ENCODE measurements around the gene BMP10.

Gene BMP10

DNA sequence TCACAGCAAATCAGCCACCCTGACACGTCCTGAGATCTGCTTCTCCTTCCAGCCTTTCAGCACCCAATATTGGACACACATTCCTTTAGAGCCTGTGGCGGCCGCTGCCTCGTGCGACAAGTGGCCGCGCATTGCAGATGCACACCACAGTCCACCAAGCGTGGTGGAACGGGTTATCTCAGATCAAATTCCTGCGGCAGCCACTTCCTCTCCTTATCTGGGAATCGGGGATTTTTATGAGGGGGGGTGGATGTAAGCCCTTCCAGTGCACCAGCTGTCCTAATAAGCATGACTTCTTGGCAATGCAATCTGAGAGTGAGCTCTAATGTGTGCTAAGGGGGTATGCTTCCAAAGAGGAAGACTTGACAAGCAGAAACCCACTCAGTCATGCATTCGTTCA, 18.3 kb upstream of the BMP10 start:
- DNase-seq = no peak

DNA sequence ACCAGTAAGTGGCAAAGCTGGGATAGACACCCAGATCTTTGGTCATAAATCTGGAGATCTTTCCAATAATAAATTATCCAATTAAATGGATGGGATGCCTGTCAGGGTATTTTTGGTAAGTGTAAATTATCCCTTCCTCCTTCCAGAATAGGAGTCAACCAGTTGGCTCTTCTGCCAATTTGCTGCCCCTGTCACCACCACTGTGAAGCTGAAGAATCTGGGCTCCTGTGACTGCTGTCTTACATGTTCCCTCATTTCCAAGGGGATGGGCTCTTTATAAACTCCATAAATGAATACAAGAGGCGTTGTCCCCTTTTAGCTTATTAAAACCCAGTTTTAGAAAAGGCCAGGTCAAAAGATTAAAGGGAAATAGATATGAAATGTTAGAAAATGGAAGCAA, 17.8 kb upstream of the BMP10 start:
- DNase-seq = no peak

DNA sequence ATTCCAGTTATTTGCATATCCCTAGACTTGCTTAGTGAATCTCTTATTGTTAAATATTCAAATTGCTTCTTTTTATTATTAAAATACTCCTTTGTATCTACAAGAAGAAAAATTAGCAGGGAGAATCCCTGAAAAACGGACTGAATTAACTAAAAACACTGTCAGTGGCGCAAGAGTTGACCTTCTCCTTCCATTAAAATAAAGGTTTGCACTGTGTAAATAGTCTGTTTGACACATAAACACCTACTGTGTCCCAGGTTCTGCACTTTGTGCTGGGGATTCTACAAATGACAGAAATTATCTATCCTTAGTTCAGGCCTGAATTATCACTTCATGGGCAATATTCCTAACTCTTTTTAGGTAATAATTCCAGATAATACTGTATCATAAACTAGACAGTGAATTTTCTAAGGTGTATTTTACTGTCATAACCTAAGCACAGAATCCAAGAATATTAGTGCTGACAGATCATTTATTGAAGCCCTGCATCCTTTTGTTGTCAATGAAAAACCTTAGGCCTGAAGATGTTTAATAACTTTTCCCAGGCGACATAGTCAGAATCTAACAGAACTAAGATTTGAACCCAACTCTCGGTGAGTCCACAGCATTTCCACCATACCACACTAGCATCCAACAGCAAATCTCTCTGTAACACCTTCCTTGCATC, 17.0 kb upstream of the BMP10 start:
- no peak for DNase-seq

DNA sequence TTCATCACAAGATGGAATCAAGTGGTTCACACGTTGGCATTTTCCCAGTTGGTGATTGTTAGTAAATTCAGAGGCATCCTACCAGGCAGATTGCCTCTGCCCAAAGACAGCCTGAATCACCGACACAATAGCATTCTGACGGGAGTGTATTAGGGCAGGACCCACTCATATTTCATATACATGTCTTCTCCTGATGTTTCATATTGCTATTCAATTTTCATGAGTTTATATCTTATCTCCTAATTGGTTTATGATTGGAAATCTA, 14.5 kb upstream of the BMP10 start:
- DNase-seq = no peak

DNA sequence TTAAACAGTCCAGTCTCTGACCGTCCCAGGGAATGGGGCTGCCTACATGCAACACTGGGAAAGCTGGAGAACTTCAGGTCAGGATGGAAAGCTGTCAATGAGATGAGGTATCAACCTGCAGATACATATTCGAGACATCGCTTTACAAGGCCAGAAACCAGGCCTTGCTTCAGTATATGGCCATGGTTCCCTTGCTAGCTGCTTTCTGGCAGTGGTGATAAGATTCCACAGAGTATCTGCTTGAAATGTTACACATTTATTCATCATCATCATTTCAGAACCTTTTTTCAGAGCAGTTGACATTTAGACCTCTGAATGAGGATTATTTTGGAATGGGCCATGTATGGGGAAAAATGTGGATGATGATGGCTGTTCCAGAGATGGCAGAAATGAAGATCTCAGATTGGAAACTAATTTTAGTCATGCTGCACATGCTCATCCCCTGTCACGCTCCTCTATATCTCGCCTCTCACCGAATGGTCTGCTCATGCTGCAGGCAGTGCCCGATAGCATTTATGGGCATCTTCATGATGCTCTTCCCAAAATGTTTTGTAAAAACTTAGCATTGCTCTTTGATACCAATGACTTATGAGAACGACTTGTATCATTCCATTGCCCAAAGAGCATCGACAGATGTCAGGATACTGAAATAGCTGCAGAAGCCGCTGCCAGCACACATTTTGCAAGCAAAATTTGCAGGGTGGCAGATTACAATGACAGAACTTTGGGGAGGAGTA, 14.0 kb upstream of the BMP10 start:
- no peak for DNase-seq

DNA sequence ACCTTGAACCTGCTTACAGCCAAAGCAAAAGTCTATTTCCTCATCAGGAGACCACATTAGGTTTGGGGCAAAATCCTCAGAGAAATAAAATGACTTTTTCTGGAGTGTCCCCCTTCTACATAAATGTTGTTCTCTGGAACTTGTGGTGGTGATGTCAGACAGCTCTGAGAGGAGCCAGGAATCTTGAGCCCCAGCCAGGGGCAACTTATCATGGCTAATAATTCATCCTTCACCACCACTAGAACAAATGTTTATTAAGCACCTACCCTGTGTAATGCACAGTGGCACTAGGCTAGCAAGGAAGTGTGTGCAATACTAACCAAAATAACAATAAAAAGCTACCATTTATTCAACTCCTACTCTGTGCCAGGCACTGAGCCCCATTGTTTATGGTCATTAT, 9.0 kb upstream of the BMP10 start:
- DNase-seq = no peak

DNA sequence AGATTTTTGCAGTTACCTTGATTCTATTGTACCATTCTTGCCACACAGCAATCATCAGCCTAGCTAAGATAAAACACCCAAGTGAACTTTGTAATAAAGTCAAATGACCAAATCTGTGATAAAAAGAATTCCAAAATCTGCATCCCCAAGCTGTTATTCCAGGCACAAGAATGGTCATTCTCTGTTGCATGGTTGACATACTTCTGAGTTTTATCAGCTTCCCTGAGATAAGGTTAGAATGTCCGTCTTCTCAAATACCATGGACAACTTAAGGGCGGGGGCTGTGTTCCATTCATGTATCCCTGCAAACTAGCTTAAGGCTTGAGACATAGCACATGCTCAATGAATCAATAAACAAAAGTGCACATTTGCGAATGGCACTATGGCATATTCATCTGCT, 8.1 kb upstream of the BMP10 start:
- DNase-seq = no peak

DNA sequence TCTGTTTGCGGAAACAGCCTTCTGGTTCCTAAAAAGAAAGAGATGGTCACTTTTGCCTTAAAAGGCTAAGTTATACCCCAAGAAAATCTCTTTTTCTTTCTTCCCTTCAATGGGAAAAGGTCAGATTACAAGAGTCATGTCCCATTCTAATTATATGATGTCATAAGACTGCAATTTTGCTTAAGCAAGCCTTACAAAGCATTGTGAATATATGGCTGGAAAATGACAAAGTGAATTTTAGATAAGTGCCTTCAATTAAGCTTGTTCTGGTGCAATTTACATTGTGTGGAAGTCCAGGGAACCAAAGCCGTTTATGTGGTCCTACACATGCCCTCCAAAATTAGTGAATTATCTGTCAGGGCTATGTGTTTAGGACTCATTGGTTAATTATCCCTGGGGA, 7.6 kb upstream of the BMP10 start:
- DNase-seq = no peak

DNA sequence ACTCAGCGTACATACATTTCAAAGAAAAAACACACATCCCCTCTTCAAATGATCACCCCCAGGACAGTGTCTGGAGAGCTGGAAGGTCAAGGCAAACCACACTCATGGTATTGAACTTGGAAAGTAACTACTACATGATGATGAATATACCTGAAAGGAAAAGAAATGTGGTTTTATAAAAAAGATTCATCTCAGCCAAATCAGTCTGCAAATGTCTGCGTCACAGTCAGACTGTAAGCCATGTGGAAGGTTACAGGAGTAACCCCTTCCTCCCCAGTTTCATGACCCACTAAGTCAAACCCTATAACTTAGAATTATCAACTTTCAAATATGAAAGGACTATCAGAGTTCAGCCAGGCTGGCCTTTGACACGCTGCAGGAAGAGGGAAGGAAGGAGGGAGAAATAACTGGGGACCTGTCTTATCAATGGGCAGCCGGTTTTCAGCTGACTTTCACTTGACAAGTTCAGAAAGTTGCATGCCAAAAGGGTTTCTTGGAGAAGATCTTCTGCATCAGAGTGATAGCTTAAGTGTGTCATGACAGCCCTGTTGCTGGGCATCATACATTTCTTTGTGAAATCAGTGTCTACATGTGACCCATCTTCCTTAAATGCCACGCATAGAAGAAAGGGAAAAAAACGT, 7.0 kb upstream of the BMP10 start:
- DNase-seq = no peak

DNA sequence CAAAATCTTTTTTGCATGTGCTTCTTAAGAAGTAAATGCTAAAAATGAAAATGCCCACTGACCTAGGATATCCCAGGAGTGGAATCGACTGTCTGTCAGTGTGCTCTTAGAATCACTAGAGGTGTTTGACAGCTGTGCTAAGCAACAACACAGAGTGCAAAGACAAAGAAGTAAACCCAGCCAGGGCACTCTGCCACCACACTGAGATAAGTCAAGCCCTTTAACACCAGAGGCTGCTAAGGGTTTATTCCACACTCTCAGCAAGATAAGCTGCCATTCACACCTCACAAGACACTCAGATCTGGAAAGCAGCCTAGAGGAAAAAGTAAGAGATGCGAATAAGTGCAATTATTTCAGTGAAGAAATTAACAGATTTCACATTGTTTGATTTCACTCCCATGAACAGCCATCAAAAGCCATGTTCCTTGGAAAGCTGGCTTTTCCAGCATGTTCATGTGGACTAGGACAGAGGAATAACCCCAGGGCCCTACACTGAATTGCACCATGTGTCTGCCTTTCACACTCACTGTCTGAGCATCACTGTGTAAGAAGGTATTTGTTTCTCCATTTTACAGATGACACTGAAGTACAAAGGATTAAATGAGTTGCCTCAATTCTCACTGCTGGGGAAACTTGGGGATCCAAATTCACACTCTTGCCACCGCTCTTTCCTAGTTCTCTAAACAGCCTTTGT, 6.0 kb upstream of the BMP10 start:
- no peak for DNase-seq

DNA sequence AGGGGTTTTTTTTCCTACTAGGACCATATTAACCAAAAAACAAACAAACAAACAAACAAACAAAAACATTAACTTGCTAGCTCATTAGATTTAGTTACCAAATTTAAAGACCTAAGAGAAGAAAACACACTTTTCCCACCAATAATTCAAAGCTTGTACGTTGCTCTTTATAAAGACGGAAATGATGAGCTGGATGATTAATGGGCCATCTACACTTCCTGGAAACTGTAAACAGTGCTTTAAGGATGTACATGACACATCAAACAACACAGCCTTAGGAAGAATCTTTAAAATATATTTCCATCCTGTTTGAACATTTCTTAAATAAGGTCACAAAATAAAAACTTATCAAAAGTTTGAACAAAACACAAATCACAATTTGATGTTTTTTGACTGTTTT, 982 bp downstream of the BMP10 start:
- DNase-seq = no peak

DNA sequence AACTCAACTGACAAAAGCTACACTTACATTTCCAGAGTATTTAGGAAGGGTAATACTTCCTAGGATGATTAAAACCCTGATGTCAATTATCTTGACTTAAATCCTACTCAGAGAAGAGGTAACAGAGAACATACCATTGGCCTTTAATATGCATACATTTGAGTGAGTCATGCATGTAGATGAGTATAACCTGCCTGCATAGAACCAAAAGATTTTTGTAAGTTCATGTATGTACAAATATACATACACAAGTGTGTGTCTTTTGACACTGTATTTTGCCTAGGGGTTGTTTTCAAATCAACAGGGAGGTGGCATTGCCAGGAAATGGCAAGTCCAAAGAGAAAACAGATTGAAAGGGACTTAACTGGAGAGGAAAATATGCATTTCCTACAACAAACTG, 6.1 kb downstream of the BMP10 start:
- DNase-seq = no peak

DNA sequence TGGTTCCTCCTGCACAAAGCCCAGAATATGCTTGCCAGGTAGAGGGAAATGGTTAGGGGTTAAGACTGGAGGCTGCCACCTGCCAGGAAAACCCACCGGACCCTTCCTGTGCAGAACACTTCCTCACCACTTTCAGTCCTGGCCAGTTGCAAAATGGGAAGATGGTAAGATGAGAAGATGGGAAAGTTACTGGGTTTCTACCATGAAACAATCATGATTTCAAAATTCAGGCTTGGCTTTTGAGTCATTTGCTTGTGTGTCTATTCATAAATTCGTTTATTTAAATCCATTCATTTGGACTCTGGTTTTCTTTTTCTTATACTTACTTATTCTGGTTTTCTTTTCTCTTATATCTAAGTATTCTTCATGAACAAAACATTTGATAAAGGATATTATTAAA, 7.2 kb downstream of the BMP10 start:
- no peak for DNase-seq

DNA sequence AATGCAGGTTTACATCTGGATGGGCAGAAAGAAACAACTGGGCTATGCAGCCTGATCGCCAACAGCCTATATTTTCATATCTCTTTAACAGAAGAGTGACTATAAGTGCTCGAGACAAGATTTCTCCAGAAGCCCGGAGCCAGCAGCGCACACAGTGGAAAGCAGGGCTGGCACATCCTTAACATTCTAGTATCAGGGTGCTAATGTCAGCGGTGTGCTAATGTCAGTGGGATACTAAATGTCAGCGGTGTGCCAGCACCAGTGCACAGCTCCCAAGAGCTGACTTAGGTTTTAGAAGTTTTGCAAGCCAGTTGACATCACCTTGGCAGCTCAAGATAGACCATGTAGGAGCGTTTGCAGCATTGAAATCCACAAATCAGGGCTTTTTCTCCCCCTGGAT, 8.3 kb downstream of the BMP10 start:
- no peak for DNase-seq

DNA sequence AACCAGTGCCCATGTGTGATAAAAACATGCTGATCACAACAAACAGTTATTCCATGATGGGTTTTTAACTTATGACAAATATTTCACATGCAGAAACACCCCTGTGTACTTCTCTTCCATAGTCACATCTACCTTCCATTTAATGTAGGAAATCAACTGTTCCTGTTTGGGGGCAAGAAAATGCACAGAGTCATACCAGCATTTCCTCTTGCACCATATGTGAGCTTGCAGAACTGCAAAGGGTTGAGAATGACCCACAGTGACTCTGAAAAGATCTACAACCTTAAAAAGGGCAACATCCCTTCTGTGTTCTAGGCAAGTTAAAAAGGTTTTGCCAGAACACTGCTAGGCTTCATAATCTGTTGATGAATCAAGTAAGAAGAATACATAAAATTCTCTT, 9.9 kb downstream of the BMP10 start:
- DNase-seq = no peak

DNA sequence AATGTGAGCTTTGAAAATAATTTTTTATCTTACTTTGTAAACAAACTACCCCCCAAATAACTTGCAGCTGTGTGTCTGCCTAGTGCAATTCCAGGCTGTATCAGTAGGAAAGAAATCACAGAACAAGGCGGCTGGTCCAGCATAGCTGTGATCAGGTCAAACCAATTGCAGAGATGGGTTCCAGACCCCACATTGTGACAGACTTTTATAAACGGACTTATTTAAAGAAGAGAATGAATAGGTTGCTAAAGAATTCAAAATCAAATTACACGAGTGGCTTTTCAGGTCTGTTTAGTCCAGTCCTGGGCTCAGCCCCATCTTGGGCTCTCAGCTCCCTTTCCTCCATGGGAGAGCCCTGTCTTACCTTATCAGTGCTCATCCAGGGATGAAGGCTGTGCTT, 11.1 kb downstream of the BMP10 start:
- no peak for DNase-seq

DNA sequence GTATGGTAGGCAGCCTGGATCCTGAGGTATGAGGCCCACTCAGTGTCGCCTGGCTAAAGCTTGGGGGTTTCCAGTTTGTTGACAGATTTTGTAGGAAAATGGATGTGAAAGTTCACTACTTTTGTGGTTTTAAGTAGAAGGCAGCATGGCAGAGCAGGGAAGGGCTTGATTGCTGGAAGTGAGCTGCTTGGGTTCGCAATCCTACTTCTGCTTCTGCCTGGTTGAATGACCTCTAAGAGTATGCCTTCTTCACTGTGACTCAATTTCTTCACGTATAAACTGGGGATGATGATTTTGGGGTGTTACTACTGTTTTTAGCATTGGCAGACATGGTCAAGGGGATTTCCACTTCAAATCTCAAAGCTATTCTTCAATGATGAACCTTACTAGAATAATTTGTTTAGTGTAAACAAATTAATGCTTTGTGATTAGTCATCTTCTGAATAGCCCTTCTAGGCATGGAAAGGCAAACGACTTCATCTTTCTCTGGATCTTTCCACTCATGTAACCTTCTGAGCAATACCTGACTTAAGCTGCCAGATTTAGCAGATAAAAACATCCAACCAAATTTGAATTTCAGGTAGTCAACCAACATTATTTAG, 13.2 kb downstream of the BMP10 start:
- DNase-seq = no peak

DNA sequence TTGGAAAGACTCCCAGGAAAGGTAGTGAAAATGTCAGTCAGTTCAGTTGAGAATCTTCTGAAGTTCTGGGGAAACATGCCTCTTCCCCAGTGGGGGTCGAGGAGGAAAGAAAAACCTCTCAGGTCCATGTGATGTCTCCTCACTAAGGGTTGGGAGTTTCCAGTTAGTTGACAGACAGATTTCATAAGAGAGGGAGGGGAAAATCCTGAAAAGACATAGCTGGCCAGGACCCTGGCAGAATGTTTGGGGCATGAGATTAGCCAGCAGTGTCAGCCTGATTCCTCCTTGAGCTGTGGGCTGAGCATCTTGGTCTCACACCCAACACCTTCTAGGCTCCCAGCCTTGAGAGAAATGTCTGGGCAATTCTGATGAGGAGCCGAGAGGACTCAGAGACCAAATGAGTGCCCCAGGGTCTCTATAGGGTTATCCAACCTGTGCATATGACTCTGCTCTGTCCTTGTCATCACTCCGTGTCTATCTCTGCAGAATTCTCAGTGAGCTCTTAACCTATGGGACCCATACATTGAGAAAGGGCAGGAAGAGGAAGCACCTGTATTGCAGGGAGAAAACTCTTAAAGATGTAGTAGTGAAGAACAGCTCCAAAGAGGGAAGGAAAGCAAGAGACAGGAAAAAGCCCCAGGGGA, 13.9 kb downstream of the BMP10 start:
- no peak for DNase-seq

DNA sequence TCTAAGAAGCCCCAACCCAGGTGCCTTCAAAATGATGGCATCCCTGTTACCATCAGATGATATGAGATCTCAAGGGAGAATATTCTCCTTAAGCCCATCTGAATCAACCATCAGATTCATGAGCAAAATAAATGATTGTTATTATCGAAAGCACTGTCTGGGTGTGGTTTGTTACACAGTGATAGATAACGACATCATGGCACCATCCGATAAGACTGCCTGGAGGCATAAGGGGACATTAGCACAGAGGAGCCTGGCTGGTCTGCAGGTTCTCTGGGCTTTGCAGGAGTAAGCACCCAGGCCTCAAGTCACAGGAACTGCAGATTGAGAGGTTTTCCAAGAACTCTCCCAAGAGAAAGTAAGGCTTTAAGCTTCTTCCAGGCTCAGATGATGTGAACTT, 15.6 kb downstream of the BMP10 start:
- no peak for DNase-seq

DNA sequence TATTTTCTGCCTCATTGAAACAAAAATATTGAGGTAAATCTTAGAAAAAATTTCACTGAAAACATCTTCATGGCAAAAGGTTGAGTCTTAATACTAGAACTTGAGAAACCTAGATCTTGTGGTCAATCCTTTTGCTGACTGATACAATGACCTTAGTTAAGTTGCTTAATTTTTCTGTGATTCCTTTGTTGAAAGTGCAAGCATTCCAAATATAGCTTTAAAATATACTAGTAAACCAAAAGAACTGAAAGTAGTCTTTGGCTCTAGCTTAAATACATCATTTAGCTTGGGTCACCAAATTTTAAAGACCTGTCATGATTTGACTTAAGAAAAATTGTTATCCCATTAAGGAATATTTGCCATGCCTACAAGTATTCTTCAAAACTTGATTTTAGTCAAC, 16.7 kb downstream of the BMP10 start:
- no peak for DNase-seq

DNA sequence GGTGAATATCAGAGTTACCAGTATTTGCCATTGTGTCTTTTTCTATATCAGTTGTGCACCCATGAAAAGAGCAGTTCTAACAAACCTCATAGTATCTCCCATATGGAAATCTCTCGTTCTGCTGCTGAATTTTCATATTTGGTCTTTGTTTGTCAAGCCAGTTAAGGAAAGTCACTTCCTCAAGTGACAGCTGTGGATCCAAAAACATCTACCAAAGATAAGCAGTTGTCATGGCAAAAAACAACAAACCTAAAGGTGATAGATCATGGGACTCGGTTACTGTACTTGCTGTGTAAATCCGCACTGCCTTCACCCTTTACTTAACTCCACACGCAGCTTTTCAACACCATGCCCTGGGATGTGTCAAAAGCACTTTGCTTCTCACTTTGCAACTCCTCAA, 17.3 kb downstream of the BMP10 start:
- no peak for DNase-seq

DNA sequence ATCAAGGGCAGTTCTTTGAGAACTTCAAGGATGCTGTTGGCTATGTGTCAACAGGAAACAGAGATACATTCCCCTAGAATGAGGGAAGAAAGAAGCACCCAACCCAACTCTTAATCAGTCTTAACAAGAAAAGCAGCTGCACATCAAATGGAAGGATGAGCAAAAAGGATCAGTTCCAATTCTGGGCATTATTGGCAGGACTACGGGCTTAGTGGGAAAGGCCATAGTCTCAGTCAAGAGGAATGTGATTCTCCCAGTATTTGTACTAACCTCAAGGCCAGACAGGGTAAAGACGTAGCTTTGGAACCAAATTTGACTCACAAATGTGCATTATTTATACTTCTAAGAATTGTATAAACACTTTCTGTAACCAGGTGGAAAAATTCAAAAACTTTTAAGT, 18.2 kb downstream of the BMP10 start:
- DNase-seq = no peak

DNA sequence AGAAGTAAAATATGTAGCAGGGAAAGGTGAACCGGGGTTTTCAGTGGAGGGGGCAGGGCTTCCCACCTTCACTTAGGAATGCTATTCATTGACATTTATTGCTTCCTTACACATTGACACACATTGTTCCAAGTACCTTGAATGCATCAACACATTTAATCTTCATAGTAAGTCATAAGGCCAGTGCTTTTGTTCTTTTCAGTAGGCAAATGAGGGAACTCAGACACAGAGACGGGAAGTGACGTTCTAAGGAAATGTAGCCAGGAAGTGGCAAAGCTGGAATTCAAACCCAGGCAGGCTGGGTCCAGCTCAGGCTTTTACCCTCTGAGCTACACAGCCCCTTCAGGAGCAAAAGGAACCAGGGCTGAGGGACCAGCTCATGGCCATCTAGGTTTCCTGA, 20.7 kb downstream of the BMP10 start:
- no peak for DNase-seq

Data from activated CD4-positive, alpha-beta T cell treated with anti-CD3 and anti-CD28 coated beads, Interleukin-2, amount 50 U/mL, for 48 hours (primary cell).